GM19395 (cell line): Measurements from ENCODE around the gene HELZ.
A peak's percentile ranks its signal among the peaks of the same experiment; 100 is the strongest.
"Not testable (repeated sequence)": the region's sequence is repeated elsewhere in the genome, so short reads cannot be mapped to it uniquely, and the experiment has no call there.

Source experiments
- ATAC-seq: cut with Tn5 transposase; IDR thresholded peaks from one replicate; pipeline ENCODE4 v1.9.1; 2021; ENCODE audit warnings: mild to moderate bottlenecking, moderate library complexity; ENCODE audit not compliant: unreplicated experiment

Gene HELZ, protein sequence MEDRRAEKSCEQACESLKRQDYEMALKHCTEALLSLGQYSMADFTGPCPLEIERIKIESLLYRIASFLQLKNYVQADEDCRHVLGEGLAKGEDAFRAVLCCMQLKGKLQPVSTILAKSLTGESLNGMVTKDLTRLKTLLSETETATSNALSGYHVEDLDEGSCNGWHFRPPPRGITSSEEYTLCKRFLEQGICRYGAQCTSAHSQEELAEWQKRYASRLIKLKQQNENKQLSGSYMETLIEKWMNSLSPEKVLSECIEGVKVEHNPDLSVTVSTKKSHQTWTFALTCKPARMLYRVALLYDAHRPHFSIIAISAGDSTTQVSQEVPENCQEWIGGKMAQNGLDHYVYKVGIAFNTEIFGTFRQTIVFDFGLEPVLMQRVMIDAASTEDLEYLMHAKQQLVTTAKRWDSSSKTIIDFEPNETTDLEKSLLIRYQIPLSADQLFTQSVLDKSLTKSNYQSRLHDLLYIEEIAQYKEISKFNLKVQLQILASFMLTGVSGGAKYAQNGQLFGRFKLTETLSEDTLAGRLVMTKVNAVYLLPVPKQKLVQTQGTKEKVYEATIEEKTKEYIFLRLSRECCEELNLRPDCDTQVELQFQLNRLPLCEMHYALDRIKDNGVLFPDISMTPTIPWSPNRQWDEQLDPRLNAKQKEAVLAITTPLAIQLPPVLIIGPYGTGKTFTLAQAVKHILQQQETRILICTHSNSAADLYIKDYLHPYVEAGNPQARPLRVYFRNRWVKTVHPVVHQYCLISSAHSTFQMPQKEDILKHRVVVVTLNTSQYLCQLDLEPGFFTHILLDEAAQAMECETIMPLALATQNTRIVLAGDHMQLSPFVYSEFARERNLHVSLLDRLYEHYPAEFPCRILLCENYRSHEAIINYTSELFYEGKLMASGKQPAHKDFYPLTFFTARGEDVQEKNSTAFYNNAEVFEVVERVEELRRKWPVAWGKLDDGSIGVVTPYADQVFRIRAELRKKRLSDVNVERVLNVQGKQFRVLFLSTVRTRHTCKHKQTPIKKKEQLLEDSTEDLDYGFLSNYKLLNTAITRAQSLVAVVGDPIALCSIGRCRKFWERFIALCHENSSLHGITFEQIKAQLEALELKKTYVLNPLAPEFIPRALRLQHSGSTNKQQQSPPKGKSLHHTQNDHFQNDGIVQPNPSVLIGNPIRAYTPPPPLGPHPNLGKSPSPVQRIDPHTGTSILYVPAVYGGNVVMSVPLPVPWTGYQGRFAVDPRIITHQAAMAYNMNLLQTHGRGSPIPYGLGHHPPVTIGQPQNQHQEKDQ (N-terminal part only)

DNA sequence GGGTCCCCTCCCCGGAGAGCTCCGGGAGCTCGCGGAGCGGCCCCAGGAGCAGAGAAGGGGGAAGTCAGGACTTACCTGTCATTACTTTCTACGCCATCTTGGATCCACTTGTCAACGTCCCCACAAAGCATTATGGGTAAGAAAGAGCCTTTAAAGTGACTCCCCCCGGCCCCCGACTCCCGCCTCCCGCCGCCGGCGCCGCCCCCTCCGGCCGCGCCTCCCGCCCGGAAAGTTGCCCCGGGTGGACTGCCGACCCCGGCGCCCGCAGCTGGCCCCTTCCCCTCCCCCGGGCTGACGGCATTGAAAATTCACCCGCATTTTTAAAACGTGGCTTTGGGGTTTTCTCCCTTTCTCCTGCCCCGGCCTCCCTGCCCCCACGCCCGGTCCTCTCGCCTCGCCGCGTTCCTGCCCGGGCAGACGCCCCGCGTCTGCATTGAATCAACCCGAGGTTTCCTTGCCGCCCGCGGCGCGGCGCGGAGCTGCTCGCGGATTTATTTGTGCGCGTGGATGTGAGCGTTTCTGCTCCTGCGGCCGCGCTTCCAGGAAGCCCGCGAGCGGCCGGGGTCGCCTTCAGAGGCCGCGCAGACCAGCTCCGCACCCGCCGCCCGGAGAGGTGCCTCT lies at the start of gene HELZ:
Gene HELZ, minus strand, starts transcription at position 124 of the 621 bp plus-strand sequence. CDS start 26,392 bp downstream, outside the sequence.
- peak; percentile 66 for ATAC-seq

- ATAC-seq: peak; percentile 97
Observed at GRCh38 chr17:67293251-67294203, 48.5 kb upstream of the HELZ start.

DNA sequence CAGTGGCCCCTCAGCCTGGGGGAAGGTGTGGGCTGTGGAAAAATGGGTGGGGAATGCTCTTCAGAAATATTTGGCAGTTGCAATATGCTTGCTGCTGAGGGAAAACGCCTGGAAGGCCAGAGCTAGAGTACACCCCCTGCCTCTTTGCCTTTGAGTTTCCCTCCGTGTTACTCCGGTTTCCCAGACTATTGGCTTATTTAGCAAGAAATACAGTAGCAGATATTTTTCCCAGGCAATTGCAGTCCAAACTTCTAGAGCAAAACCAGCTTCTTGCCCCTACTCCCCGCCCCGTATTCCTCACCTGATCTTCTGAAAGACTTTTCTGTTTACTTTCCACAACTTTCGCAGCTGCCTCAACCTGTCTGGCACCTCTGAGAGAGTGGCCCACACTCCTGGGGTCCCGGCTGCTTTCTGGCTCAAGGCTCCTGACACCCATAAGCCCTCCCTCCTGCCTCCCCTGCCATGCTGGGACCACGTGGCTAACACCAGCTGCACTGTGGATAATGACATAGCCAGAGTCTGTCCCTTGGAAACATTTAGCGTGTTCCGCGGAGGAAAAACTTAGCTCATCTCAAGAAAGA lies 45.8 kb upstream of the HELZ start:
- ATAC-seq: no peak

GRCh38 chr17:67290244-67290643 lies 45.2 kb upstream of the HELZ start:
- ATAC-seq: no peak

DNA sequence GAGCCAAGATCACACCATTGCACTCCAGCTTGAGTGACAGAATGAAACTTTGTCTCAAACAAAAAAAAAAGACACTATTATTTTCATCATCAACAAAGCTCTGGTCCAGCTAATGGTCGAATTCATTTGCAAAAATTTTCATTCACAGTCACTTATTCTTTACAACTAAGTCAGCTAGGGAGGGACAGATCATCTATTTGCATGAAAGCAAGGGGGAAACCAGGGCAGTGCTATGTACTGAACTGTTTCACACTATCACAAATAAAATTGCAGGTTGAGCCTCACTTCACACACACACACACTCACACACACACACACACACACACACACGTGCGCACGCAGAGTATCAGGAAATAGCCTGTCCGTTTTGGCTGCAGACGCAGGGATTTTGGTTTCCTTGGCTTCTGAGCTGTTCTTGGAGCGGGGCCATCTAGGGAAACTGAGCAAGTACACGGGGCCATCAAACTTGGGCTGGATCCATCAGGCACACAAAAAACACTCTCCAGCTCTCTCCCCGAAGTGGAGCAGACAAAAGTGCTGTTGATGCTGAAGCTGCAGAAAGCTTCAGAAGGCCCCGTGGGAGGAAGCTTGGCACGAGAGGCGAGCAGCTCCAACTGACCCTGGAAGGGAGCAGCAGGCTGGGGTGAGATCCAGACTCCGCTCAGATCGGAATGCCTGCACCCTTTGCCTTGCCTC lies 44.3 kb upstream of the HELZ start:
- no peak for ATAC-seq

GRCh38 chr17:67286826-67287225 lies 41.8 kb upstream of the HELZ start:
- ATAC-seq: not testable (repeated sequence)

GRCh38 chr17:67285360-67285759 lies 40.4 kb upstream of the HELZ start:
- no peak for ATAC-seq

DNA sequence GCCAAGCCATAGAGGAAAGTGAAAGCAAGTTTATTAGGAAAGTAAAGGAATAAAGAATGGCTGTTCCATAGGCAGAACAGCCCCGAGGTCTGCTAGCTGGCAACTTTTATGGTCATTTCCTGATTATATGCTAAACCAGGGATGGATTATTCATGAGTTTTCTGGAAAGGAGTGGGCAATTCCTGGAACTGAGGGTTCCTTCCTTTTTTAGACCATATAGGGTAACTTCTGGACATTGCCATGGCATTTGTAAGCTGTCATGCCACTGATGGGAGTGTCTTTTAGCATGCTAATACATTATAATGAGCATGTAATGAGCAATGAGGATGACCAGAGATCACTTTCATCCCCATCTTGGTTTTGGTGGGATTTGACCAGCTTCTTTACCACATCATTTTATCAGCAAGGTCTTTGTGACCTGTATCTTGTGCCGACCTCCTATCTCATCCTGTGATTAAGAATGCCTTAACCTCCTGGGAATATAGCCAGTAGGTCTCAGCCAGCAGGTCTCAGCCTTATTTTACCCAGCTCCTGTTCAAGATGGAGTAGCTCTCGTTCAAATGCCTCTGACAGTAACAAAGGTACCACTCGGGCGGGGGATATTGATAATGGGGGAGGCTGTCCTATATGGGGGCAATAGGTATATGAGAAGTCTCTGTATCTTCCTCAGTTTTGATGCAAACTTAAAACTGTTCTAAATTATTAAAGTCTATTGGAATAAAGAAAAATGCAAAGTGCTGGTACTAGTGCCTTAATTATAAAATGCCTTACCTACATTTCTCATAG lies 38.9 kb upstream of the HELZ start:
- no peak for ATAC-seq

GRCh38 chr17:67281743-67282142 lies 36.7 kb upstream of the HELZ start:
- no peak for ATAC-seq

DNA sequence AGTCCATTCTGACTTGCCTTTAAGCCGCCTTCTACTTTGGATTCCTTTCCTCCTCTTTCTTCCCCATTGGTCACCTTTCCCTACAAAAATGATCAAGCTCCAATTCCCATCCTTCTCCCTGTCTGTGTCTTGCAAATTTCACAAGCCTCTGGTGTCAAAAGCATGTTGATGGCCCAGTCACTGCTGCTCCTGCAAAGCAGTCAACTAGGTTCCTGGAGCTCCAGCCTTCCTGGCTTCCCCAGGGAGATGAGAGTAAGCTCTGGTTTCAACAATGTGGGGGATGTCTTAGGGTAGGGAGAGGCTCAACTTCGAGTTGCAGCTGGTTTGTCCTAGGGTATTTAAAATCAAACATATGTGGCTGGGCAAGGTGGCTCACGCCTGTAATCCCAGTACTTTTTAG lies 36.1 kb upstream of the HELZ start:
- ATAC-seq: no peak

- no peak for ATAC-seq
Observed at GRCh38 chr17:67280279-67280678, 35.3 kb upstream of the HELZ start.

DNA sequence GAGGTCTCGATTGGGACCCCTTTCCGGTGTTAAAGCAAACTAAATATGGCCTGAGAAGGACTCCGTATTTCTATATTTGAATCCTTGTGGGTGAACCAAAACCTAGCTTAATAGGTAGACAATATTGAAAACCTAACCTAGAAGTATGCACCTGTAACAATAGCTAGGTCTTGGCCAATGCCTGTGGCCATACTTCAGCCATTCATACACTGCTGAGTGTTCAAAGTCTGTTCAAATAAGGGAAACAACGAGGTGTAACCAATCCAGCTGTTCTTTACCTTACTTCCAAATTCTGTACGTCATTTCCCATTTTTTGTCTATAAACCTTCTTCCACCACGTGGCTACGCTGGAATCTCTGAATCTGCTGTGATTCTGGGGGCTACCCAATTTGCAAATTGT lies 34.1 kb upstream of the HELZ start:
- no peak for ATAC-seq

DNA sequence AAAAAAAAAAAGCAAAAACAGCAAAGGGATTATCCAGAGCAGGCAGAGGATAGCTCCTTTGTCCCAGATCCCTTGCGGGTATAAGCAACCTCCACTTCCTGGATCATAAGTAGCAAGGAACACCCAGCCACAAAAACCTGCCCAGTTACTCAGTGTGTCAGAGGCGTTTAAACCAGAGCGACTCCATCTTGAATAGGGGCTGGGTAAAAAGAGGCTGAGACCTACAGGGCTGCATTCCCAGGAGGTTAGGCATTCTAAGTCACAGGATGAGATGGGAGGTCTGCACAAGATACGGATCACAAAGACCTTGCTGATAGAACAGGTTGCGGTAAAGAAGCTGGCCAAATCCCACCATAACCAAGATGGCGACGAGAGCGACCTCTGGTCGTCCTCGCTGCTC lies 33.4 kb upstream of the HELZ start:
- no peak for ATAC-seq

DNA sequence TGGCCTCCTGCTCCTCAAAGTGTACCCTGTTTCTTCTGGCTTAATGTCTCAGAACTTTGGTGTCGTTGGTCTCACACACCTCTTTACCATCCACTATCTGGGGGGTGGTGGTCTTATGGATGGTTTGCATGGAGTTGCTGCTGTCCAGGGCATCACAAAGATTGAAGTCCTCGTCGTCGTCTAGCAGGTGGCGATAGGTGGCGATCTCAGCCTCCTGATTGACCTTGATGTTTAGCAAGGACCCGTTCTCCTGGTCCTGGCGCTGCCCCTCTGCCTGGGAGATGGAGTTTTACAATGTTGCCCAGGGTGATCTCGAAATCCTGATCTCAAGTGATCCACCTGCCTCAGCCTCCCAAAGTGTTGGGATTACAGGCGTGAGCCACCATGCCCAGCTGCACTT lies 31.1 kb upstream of the HELZ start:
- no peak for ATAC-seq

DNA sequence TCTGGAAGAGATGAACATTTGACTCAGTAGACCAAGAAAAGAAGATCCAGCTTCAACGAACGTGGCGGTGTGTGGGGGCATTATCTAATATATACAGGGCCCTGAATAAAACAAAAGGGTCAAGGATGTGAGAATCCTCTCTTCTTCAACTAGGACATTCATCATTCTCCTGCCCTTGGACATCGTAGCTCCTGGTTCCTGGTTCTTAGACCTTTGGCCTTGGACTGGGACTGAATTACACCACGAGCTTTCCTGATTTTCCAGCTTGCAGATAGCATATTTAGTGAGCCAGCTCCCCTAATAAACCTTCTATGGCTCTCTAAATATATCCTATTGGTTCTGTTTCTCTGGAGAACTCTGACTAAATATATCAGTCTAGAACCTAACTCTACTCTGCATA lies 29.5 kb upstream of the HELZ start:
- ATAC-seq: no peak

DNA sequence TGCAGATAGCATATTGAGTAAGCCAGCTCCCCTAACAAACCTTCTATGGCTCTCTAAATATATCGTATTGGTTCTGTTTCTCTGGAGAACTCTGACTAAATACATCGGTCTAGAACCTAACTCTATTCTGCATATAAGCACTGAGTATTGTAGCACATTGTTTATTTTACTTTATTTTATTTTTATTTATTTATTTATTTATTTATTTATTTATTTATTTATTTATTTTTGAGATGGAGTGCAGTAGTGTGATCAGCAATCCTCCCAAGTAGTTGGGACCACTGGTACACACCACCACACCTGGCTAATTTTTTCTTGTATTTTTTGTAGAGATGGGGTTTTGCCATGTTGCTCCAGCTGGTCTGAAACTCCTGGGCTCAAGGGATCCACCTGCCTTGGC lies 28.9 kb upstream of the HELZ start:
- no peak for ATAC-seq

DNA sequence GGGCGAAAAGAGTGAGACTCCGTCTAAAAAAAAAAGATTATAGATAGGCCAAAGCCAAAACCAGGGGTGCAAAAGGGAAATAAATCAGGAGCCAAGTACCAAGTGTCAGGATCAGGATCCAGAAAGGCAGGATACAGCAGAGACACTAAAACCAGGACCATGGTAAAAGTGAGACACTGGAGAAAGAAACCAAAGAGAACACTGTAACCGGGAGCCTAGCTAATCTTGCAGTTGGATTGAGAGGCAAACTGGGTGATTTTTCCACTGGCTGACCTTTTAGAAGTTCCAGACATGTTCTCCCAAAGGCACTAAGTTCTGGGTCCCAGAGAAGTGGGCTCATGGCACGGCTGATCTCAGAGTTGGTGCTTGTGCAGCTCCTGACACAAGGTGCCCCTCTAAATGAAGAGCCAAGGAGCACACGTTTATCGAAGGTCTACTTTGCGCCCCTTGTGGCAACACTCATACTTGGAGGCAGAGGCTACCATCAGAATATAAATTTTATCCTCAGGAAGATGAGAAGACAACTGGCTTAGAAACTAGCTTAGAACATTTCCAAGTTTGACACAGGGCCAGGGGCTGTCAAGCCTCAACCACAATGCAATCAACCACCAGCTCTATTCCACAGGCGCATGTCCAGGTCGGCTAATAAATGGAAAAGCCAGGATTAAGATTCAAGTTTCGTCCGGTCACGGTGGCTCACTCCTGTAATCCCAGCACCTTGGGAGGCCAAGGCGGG lies 27.5 kb upstream of the HELZ start:
- ATAC-seq: no peak
